Calu3 (cell line): ENCODE measurements around the gene ABCD2. TPM values are rescaled to one million over a fixed set of nuclear protein-coding genes. Genes with fewer than 3 reads are reported as not detected.

Source experiments
- BruUV-seq: library from RNA; stranded (reverse); fragments of 400-500 nt; replicated peaks from 2 replicates; lab custom pipeline; 2021; lab: Mats Ljungman, UMichigan
- CTCF ChIA-PET: fragments of 300-600 bp; sonication (Branson Sonifier 250); formaldehyde crosslinking; loops from one replicate; lab custom pipeline; 2022; ENCODE audit warnings: antibody characterized with exemption; lab: Charles Lee
- DNase-seq: peaks from one replicate; pipeline ENCODE4 v3.0.0; 2022
- H3K27ac Mint-ChIP-seq: one replicate; pipeline ENCODE4 v1.8.0; 2022; ENCODE audit warnings: mixed read lengths; ENCODE audit not compliant: unreplicated experiment
- H3K27me3 Mint-ChIP-seq: one replicate; pipeline ENCODE4 v1.8.0; 2022; ENCODE audit warnings: mixed read lengths; ENCODE audit not compliant: unreplicated experiment
- H3K36me3 Mint-ChIP-seq: one replicate; pipeline ENCODE4 v1.8.0; 2022; ENCODE audit warnings: mild to moderate bottlenecking, moderate library complexity, mixed read lengths; ENCODE audit not compliant: insufficient read depth, unreplicated experiment
- H3K4me1 Mint-ChIP-seq: one replicate; pipeline ENCODE4 v1.8.0; 2022; ENCODE audit warnings: mild to moderate bottlenecking, low read depth, mixed read lengths; ENCODE audit not compliant: unreplicated experiment
- H3K4me3 Mint-ChIP-seq: one replicate; pipeline ENCODE4 v1.8.0; 2022; ENCODE audit warnings: mild to moderate bottlenecking, low read depth, moderate library complexity, mixed read lengths; ENCODE audit not compliant: unreplicated experiment
- H3K9me3 Mint-ChIP-seq: one replicate; pipeline ENCODE4 v1.8.0; 2022; ENCODE audit warnings: low read depth, mixed read lengths; ENCODE audit not compliant: unreplicated experiment
- intact Hi-C: fragments of 100-400 bp; cut with micrococcal nuclease; formaldehyde crosslinking; loops from one replicate; pipeline ENCODE4 v1.10.0; 2022; ENCODE audit not compliant: unreplicated experiment
- total RNA-seq: library from RNA; stranded (reverse); gene quantifications from 2 replicates; pipeline ENCODE4 v1.2.3, GENCODE V29; 2022
- TF ChIP-seq, protein P1 (sequence below): fragments of 200-600 bp; IDR thresholded peaks from one replicate; pipeline ENCODE4 v1.8.0; 2022; ENCODE audit warnings: antibody characterized with exemption; ENCODE audit not compliant: unreplicated experiment

Gene ABCD2
- total RNA-seq, 1 experiment from 2014 or later, result not detected

DNA sequence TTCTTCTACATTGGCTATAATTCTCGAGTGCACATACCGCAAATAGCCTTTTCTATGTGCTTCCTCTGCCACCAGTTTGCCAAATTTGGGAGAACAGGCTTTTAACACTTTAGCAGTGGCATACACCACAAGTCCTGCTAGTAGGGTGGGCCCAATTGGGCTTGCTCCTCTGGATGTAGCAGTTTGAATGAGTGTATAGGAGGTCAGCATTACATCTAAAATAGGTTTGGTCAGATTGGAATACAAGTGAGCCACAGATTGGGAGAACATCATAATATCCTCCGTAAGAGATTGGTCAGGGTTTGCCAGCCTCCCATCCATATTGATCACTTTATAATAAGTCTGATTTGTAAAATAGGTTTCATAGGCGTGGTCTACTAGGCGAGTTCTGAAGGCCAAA is 902 bp downstream of the ABCD2 start:
- Mint-ChIP-seq H3K4me1 (no peaks in the 10 kb centered on the region), H3K36me3 (no peaks in the 10 kb centered on the region), H3K4me3 (no peak overlapping the region), H3K27me3 (no peaks in the 10 kb centered on the region), H3K9me3 (no peaks in the 10 kb centered on the region), H3K27ac (no peak overlapping the region)
- TF ChIP-seq, protein P1, sequence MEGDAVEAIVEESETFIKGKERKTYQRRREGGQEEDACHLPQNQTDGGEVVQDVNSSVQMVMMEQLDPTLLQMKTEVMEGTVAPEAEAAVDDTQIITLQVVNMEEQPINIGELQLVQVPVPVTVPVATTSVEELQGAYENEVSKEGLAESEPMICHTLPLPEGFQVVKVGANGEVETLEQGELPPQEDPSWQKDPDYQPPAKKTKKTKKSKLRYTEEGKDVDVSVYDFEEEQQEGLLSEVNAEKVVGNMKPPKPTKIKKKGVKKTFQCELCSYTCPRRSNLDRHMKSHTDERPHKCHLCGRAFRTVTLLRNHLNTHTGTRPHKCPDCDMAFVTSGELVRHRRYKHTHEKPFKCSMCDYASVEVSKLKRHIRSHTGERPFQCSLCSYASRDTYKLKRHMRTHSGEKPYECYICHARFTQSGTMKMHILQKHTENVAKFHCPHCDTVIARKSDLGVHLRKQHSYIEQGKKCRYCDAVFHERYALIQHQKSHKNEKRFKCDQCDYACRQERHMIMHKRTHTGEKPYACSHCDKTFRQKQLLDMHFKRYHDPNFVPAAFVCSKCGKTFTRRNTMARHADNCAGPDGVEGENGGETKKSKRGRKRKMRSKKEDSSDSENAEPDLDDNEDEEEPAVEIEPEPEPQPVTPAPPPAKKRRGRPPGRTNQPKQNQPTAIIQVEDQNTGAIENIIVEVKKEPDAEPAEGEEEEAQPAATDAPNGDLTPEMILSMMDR, result no peak
- intact Hi-C loops, result no loop called here
- no peak for DNase-seq
- BruUV-seq, result no TSS peak
- CTCF ChIA-PET, result no interaction called here

DNA sequence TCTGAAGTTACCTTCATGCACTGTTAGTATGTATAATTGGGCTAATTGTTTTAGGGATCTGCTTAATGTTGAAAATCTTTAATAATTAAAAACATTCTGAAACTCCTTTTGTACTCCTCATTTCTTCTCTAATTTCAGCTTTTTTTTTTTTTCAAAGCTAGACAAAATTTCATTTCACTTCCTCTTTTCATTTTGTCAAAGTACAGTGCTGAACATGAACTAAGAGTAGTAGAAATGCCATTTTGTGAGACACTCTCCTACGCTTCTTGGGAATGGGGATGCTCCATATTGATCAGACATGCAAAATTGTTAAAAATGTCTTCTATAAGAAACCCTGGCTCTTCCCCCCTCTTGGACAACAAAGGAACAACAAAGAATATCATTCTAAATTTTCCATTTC is 1.7 kb downstream of the ABCD2 start:
- no peak overlapping the region for H3K4me3 Mint-ChIP-seq

DNA sequence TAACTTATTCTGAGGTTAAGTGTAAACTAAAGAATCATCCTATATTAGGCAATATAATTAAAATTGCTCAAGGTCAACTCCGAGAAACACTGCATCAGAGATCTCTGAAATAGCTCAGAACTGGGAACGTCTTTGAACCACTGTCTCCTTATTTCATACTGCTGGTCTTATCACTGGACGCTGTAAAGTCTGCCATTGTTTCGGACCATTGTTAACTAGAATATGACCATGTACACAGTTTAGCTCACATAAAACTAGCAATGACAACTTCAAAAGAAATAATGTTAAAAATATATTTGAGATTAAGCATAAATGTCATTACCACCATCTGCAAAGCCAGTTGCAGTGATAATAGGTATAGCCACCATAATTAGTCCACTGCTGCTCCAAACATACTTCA is 2.9 kb downstream of the ABCD2 start:
- no peaks in the 10 kb centered on the region for H3K36me3 Mint-ChIP-seq
- H3K4me3 Mint-ChIP-seq, result no peak overlapping the region
- H3K4me1 Mint-ChIP-seq, result no peaks in the 10 kb centered on the region
- H3K9me3 Mint-ChIP-seq, result no peaks in the 10 kb centered on the region
- no peak for DNase-seq
- H3K27me3 Mint-ChIP-seq, result no peaks in the 10 kb centered on the region
- no peak overlapping the region for H3K27ac Mint-ChIP-seq
- CTCF ChIA-PET, result no interaction called here
- TF ChIP-seq, protein P1, result no peak
- intact Hi-C loops, result no loop called here
- no TSS peak for BruUV-seq

More for the DNA sequence above, 1.7 kb downstream of the ABCD2 start:
- H3K9me3 Mint-ChIP-seq, result no peaks in the 10 kb centered on the region
- no peaks in the 10 kb centered on the region for H3K36me3 Mint-ChIP-seq
- intact Hi-C loops, result no loop called here
- H3K27ac Mint-ChIP-seq, result no peak overlapping the region
- no peak for DNase-seq
- no peaks in the 10 kb centered on the region for H3K4me1 Mint-ChIP-seq
- TF ChIP-seq, protein P1, result no peak
- no peaks in the 10 kb centered on the region for H3K27me3 Mint-ChIP-seq
- CTCF ChIA-PET, result no interaction called here
- BruUV-seq, result no TSS peak

DNA sequence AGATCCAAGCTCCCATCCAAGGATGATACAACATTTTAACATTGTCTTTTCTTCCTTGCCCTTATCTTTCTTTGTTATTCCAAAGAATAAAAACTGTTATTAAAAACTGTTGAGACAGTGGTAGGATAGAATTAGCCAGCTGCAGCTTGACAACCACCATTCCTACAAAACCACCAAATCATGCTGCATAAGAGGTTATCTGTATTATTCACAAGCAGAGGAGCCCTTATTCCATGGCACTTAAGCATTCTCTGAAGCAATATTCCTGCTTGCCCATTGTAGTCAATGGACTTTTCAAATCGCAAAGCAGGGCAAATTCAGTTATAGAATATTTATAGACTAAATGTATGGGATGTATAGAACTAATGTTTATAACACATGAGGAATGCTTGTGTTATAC is 3.4 kb downstream of the ABCD2 start:
- TF ChIP-seq, protein P1, result no peak
- Mint-ChIP-seq H3K27ac (no peak overlapping the region), H3K9me3 (no peaks in the 10 kb centered on the region), H3K27me3 (no peaks in the 10 kb centered on the region), H3K4me1 (no peaks in the 10 kb centered on the region), H3K36me3 (no peaks in the 10 kb centered on the region), H3K4me3 (no peak overlapping the region)
- DNase-seq, result no peak
- intact Hi-C loops, result no loop called here
- no TSS peak for BruUV-seq
- CTCF ChIA-PET, result no interaction called here
